ENCODE measurements around the gene PRMT2. TPM values are rescaled to one million over a fixed set of nuclear protein-coding genes. Genes with fewer than 3 reads are reported as not detected.

Gene PRMT2
- total and polyA plus RNA-seq, 2 experiments from 2014 or later, result 79.7 to 108 TPM

GRCh38 chr21:46636550-46637285 lies 1.2 kb downstream of the PRMT2 start:
- no peak for TF ChIP-seq EZH2 (IDR thresholded peaks at IDR 0.05; ENCODE audit: borderline replicate concordance)
- no peak for TF ChIP-seq CTCF (IDR thresholded peaks at IDR 0.05; ENCODE audit: poor library complexity)
- TF ChIP-seq EZH2phosphoT487 (IDR thresholded peaks at IDR 0.05; ENCODE audit: low read depth, severe bottlenecking, unreplicated experiment), result no peak
- Histone ChIP-seq H3K27ac (peak overlapping the region; percentile 98), H3K4me3 (peak overlapping the region; percentile 78)

GRCh38 chr21:46637952-46638746 lies 2.7 kb downstream of the PRMT2 start:
- TF ChIP-seq CTCF (IDR thresholded peaks at IDR 0.05; ENCODE audit: poor library complexity) (no peak), EZH2 (IDR thresholded peaks at IDR 0.05; ENCODE audit: borderline replicate concordance) (no peak), EZH2phosphoT487 (IDR thresholded peaks at IDR 0.05; ENCODE audit: low read depth, severe bottlenecking, unreplicated experiment) (no peak)
- Histone ChIP-seq H3K27me3 (no peaks in the 10 kb centered on the region), H3K4me1 (ENCODE audit: insufficient read depth) (peaks cover 30% of the 10 kb centered on the region), H2AFZ (no peak overlapping the region), H3K27ac (no peak overlapping the region), H3K79me2 (peaks cover 59% of the 10 kb centered on the region), H3K36me3 (replicated peaks; ENCODE audit: insufficient read depth, low read depth) (no peaks in the 10 kb centered on the region), H3K9me3 (ENCODE audit: low read depth) (no peaks in the 10 kb centered on the region), H3K4me2 (peak overlapping the region; percentile 95), H3K9me2 (replicated peaks; ENCODE audit: insufficient read depth) (no peaks in the 10 kb centered on the region), H3K4me3 (no peak overlapping the region), H4K20me1 (ENCODE audit: insufficient read depth, poor library complexity, severe bottlenecking) (peaks cover 22% of the 10 kb centered on the region)
- 87% methylated on average over 3 of the region's 3 CpGs for WGBS (ENCODE audit: low lambda C conversion rate, missing lambda C conversion rate)
- no peak for DNase-seq (ENCODE audit: low spot score)

More at GRCh38 chr21:46636550-46637285, 1.2 kb downstream of the PRMT2 start:
- H2AFZ ChIP-seq, result peak overlapping the region; percentile 75
- peak overlapping the region; percentile 95 for H3K4me2 ChIP-seq
- no peaks in the 10 kb centered on the region for H3K27me3 ChIP-seq
- H3K36me3 ChIP-seq (replicated peaks; ENCODE audit: insufficient read depth, low read depth), result no peaks in the 10 kb centered on the region
- H3K9me2 ChIP-seq (replicated peaks; ENCODE audit: insufficient read depth), result no peaks in the 10 kb centered on the region
- peaks cover 30% of the 10 kb centered on the region for H3K4me1 ChIP-seq (ENCODE audit: insufficient read depth)
- H3K79me2 ChIP-seq, result peaks cover 56% of the 10 kb centered on the region
- DNase-seq (ENCODE audit: low spot score), result no peak
- H4K20me1 ChIP-seq (ENCODE audit: insufficient read depth, poor library complexity, severe bottlenecking), result peaks cover 22% of the 10 kb centered on the region
- 91% methylated on average over 7 of the region's 7 CpGs for WGBS (ENCODE audit: low lambda C conversion rate, missing lambda C conversion rate)
- H3K9me3 ChIP-seq (ENCODE audit: low read depth), result no peaks in the 10 kb centered on the region

GRCh38 chr21:46639489-46640386 lies 4.3 kb downstream of the PRMT2 start:
- H3K79me2 ChIP-seq, result peaks cover 59% of the 10 kb centered on the region
- H3K4me2 ChIP-seq, result peak overlapping the region; percentile 95

More at GRCh38 chr21:46639489-46640386, 4.3 kb downstream of the PRMT2 start:
- Histone ChIP-seq H3K4me3 (no peak overlapping the region), H3K36me3 (replicated peaks; ENCODE audit: insufficient read depth, low read depth) (no peaks in the 10 kb centered on the region), H3K27ac (no peak overlapping the region), H2AFZ (no peak overlapping the region), H3K4me1 (ENCODE audit: insufficient read depth) (peaks cover 24% of the 10 kb centered on the region), H3K27me3 (no peaks in the 10 kb centered on the region), H3K9me3 (ENCODE audit: low read depth) (no peaks in the 10 kb centered on the region), H3K9me2 (replicated peaks; ENCODE audit: insufficient read depth) (no peaks in the 10 kb centered on the region), H4K20me1 (ENCODE audit: insufficient read depth, poor library complexity, severe bottlenecking) (peaks cover 22% of the 10 kb centered on the region)
- 84% methylated on average over 8 of the region's 8 CpGs for WGBS (ENCODE audit: low lambda C conversion rate, missing lambda C conversion rate)
- DNase-seq (ENCODE audit: low spot score), result no peak
- no peak for TF ChIP-seq EZH2phosphoT487 (IDR thresholded peaks at IDR 0.05; ENCODE audit: low read depth, severe bottlenecking, unreplicated experiment)
- TF ChIP-seq CTCF (IDR thresholded peaks at IDR 0.05; ENCODE audit: poor library complexity), result peak; percentile 46
- no peak for TF ChIP-seq EZH2 (IDR thresholded peaks at IDR 0.05; ENCODE audit: borderline replicate concordance)
